HCT116 (cell line): ENCODE results near the gene NEDD4. TPM values are rescaled to one million over a fixed set of nuclear protein-coding genes. Genes with fewer than 3 reads are reported as not detected.

Source experiments
- ATAC-seq: fragments of 200-7000 bp; cut with Tn5 transposase; 2 replicates; pipeline ENCODE4 v1.9.1; 2020; ENCODE audit warnings: mild to moderate bottlenecking, moderate library complexity
- BruUV-seq: library from RNA; stranded (reverse); fragments of 400-500 nt; replicated peaks from 2 replicates; lab custom pipeline; 2021; lab: Mats Ljungman, UMichigan
- CTCF ChIA-PET: fragments of 300-600 bp; sonication (Branson Sonifier 250); formaldehyde crosslinking; loops from one replicate; lab custom pipeline; 2021; ENCODE audit warnings: antibody characterized with exemption; lab: Charles Lee
- POLR2A ChIA-PET: fragments of 300-600, 350-600 bp; sonication (Branson Sonifier 250); formaldehyde crosslinking; loops from one replicate; lab custom pipeline; 2021; ENCODE audit warnings: antibody characterized with exemption; lab: Charles Lee
- RAD21 ChIA-PET, 2 experiments: fragments of 300-600 bp; sonication (Branson Sonifier 250); formaldehyde crosslinking; loops; one replicate each; lab custom pipeline; 2023; ENCODE audit warnings: low total read pairs in 2 of 2; ENCODE audit not compliant: uncharacterized antibody in 2 of 2, unreplicated experiment in 2 of 2, low non-redundant PET in 1 of 2; lab: Charles Lee
- DNase-seq: peaks from one replicate; pipeline ENCODE4 v3.0.0-alpha.2; 2010; ENCODE audit warnings: low read depth, low spot score
- H2AFZ ChIP-seq: fragments of 200-600 bp; shearing (Covaris generic), sonication (generic); 2 replicates; pipeline ENCODE4 v1.6.1; 2017; ENCODE audit warnings: low read depth, mixed run types, mixed read lengths, antibody characterized with exemption, low read length; ENCODE audit not compliant: poor library complexity, severe bottlenecking
- H3K27ac ChIP-seq: 2 replicates; pipeline ENCODE4 v1.5.1; 2012; ENCODE audit warnings: low read depth, low read length
- H3K27me3 ChIP-seq: fragments of 200-600 bp; sonication (generic); 2 replicates; pipeline ENCODE4 v1.6.1; 2016; ENCODE audit warnings: mixed run types, low read length, mixed read lengths; ENCODE audit not compliant: insufficient read depth
- H3K36me3 ChIP-seq, 2 experiments: fragments of 200-500 bp in 1 of 2; fragments of 200-600 bp in 1 of 2; sonication (Bioruptor generic) in 1 of 2; sonication (generic) in 1 of 2; 2 replicates each; pipeline versions ENCODE4 v1.5.1 to v1.6.1; 2014 to 2016; ENCODE audit warnings: low read length in 2 of 2, inconsistent platforms in 1 of 2, mixed read lengths in 1 of 2, mixed run types in 1 of 2; ENCODE audit not compliant: insufficient read depth in 2 of 2, control insufficient read depth in 1 of 2
- H3K4me1 ChIP-seq, 2 experiments: fragments of 200-600 bp in 1 of 2; sonication (generic) in 1 of 2; 2 replicates each; pipeline versions ENCODE4 v1.5.1 to v1.6.1; 2012 to 2017; ENCODE audit warnings: low read length in 2 of 2, inconsistent platforms in 1 of 2, mild to moderate bottlenecking in 1 of 2, mixed read lengths in 1 of 2, mixed run types in 1 of 2, moderate library complexity in 1 of 2; ENCODE audit not compliant: insufficient read depth in 2 of 2, control insufficient read depth in 1 of 2
- H3K4me2 ChIP-seq: fragments of 200-600 bp; sonication (generic); 2 replicates; pipeline ENCODE4 v1.6.1; 2017; ENCODE audit warnings: mixed run types, low read length, mixed read lengths
- H3K4me3 ChIP-seq, 2 experiments: fragments of 200-600 bp in 1 of 2; sonication (generic) in 1 of 2; replicated peaks in 1 of 2; 2 replicates each; pipeline ENCODE4 v1.5.1; 2011 to 2016; ENCODE audit warnings: low read length in 2 of 2, control low read depth in 1 of 2, low read depth in 1 of 2, mild to moderate bottlenecking in 1 of 2, mixed read lengths in 1 of 2, mixed run types in 1 of 2
- H3K79me2 ChIP-seq: fragments of 200-600 bp; sonication (generic); 2 replicates; pipeline ENCODE4 v1.6.1; 2017; ENCODE audit warnings: mild to moderate bottlenecking, mixed run types, low read length, moderate library complexity, mixed read lengths; ENCODE audit not compliant: insufficient read depth
- H3K9ac ChIP-seq: fragments of 200-600 bp; sonication (generic); 2 replicates; pipeline ENCODE4 v1.6.1; 2016; ENCODE audit warnings: low read length, mixed read lengths
- H3K9me2 ChIP-seq: fragments of 200-600 bp; sonication (generic), shearing (Covaris generic); 2 replicates; pipeline ENCODE4 v1.6.1; 2017; ENCODE audit warnings: mixed run types, mild to moderate bottlenecking, moderate library complexity; ENCODE audit not compliant: insufficient read depth
- H3K9me3 ChIP-seq, 2 experiments: fragments of 200-500 bp in 1 of 2; fragments of 200-600 bp in 1 of 2; sonication (Bioruptor generic) in 1 of 2; sonication (generic) in 1 of 2; 2 replicates each; pipeline ENCODE4 v1.6.1; 2014 to 2017; ENCODE audit warnings: low read length in 2 of 2, mixed read lengths in 2 of 2, inconsistent platforms in 1 of 2, low read depth in 1 of 2, mild to moderate bottlenecking in 1 of 2, mixed run types in 1 of 2, moderate library complexity in 1 of 2; ENCODE audit not compliant: control insufficient read depth in 1 of 2, insufficient read depth in 1 of 2
- H4K20me1 ChIP-seq: fragments of 200-600 bp; sonication (generic), shearing (Covaris generic); 2 replicates; pipeline ENCODE4 v1.6.1; 2017; ENCODE audit warnings: mixed run types, mild to moderate bottlenecking, moderate library complexity; ENCODE audit not compliant: insufficient read depth
- EZH2phosphoT487 ChIP-seq: fragments of 200-600 bp; IDR thresholded peaks from 2 replicates; pipeline ENCODE4 v1.6.1; 2018; ENCODE audit warnings: antibody characterized with exemption, borderline replicate concordance
- POLR2AphosphoS5 ChIP-seq: IDR thresholded peaks from 2 replicates; pipeline ENCODE4 v1.6.1; 2011; ENCODE audit warnings: mild to moderate bottlenecking, low read depth, low read length, moderate library complexity
- RAD21 ChIP-seq: IDR thresholded peaks from 2 replicates; pipeline ENCODE4 v1.6.1; 2012; ENCODE audit warnings: low read depth, mild to moderate bottlenecking
- REST ChIP-seq: IDR thresholded peaks from 2 replicates; pipeline ENCODE4 v1.6.1; 2012; ENCODE audit warnings: low read depth
- TCF7L2 ChIP-seq: IDR thresholded peaks from 2 replicates; pipeline ENCODE4 v1.7.0; 2011; ENCODE audit warnings: borderline replicate concordance, inconsistent platforms; ENCODE audit not compliant: insufficient read depth, insufficient read length; ENCODE audit errors: extremely low read depth
- YY1 ChIP-seq: IDR thresholded peaks from 2 replicates; pipeline ENCODE4 v1.6.1; 2011; ENCODE audit warnings: low read length, low read depth, moderate library complexity, mild to moderate bottlenecking; ENCODE audit not compliant: insufficient replicate concordance; ENCODE audit errors: extremely low read depth
- intact Hi-C: fragments of 100-400 bp; cut with micrococcal nuclease; formaldehyde crosslinking; loops from 2 replicates; pipeline ENCODE4 v1.10.0; 2022
- total RNA-seq: library from RNA; stranded (reverse); gene quantifications from one replicate; pipeline ENCODE4 v1.2.1, GENCODE V29; 2021; ENCODE audit not compliant: unreplicated experiment
- TF ChIP-seq, protein P1 (sequence below), 3 experiments: fragments of 200-600 bp in 1 of 3; sonication (generic) in 1 of 3; IDR thresholded peaks in 2 of 3; conservative IDR thresholded peaks in 1 of 3; 2 replicates each; pipeline ENCODE4 v1.5.1; 2012 to 2017; ENCODE audit warnings: low read depth in 2 of 3, low read length in 2 of 3, antibody characterized with exemption in 1 of 3, borderline replicate concordance in 1 of 3, control low read depth in 1 of 3, mild to moderate bottlenecking in 1 of 3, mixed read lengths in 1 of 3, mixed run types in 1 of 3, moderate library complexity in 1 of 3; ENCODE audit not compliant: insufficient read depth in 1 of 3

Gene NEDD4
- total RNA-seq, 1 experiment from 2014 or later: 13.7 TPM

- DNase-seq (no peak), ATAC-seq (no peak)
- no peak overlapping the region for H3K4me3 ChIP-seq
- H3K9me3 ChIP-seq: no peaks in the 10 kb centered on the region
- intact Hi-C loops: loop anchor here (10.0 kb wide), 1 partner anchor 254 kb away; the partner anchor contains the start of gene RFX7
- POLR2A ChIA-PET: no interaction called here
- peaks cover 8 to 17% of the 10 kb centered on the region in 2 experiments for H3K4me1 ChIP-seq
- H3K27ac ChIP-seq: no peak overlapping the region
- H3K27me3 ChIP-seq: no peaks in the 10 kb centered on the region
- H3K36me3 ChIP-seq: no peaks in the 10 kb centered on the region
- no TSS peak for BruUV-seq
- no peaks in the 10 kb centered on the region for H4K20me1 ChIP-seq
- RAD21 ChIA-PET: no interaction called here
- no peak overlapping the region for H3K9ac ChIP-seq
- H2AFZ ChIP-seq: no peak overlapping the region
- no peak overlapping the region for H3K4me2 ChIP-seq
- TF ChIP-seq YY1: no peak
- TF ChIP-seq REST: no peak
- no peak for TF ChIP-seq EZH2phosphoT487
- no peak for TF ChIP-seq TCF7L2
- TF ChIP-seq, protein P1, sequence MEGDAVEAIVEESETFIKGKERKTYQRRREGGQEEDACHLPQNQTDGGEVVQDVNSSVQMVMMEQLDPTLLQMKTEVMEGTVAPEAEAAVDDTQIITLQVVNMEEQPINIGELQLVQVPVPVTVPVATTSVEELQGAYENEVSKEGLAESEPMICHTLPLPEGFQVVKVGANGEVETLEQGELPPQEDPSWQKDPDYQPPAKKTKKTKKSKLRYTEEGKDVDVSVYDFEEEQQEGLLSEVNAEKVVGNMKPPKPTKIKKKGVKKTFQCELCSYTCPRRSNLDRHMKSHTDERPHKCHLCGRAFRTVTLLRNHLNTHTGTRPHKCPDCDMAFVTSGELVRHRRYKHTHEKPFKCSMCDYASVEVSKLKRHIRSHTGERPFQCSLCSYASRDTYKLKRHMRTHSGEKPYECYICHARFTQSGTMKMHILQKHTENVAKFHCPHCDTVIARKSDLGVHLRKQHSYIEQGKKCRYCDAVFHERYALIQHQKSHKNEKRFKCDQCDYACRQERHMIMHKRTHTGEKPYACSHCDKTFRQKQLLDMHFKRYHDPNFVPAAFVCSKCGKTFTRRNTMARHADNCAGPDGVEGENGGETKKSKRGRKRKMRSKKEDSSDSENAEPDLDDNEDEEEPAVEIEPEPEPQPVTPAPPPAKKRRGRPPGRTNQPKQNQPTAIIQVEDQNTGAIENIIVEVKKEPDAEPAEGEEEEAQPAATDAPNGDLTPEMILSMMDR (IDR thresholded peaks at IDR 0.05 in 2 of 3, conservative IDR thresholded peaks at IDR 0.05 in 1 of 3; ENCODE audit: borderline replicate concordance in 1 of 3, insufficient read depth in 1 of 3, low read depth in 2 of 3, low read length in 2 of 3): 0 out of 6 replicates have a peak, but pooled peaks of 1 of the 3 experiments have one; percentile 5
- 0 out of 2 replicates have a peak, but pooled peaks have one; percentile 13 for TF ChIP-seq RAD21
- TF ChIP-seq POLR2AphosphoS5: no peak
- TF ChIP-seq, all 23 proteins: peak for 2
- CTCF ChIA-PET: no interaction called here
- Histone ChIP-seq H3K9me2 (no peaks in the 10 kb centered on the region), H3K79me2 (0 out of 2 replicates have a peak, but pooled peaks cover 10% of the 10 kb centered on the region)
Measured at GRCh38 chr15:55990998-55991397, 2.4 kb downstream of the NEDD4 start.
